Gastrocnemius medialis (tissue), 4 donors: ENCODE data around the gene MRM2. TPM values are rescaled to one million over a fixed set of nuclear protein-coding genes. Genes with fewer than 3 reads are reported as not detected.

Experiments
- ATAC-seq, 2 donors: fragments of 150-250 bp; one replicate each; pipeline ENCODE4 v1.9.1; 2016
- DNase-seq, 2 donors: peaks; one replicate each; pipeline ENCODE4 v3.0.0-alpha.2; 2019
- H3K27ac ChIP-seq, 4 donors: fragments of 200-600 bp; sonication (generic); 1 replicate in 1 of 4; 2 replicates in 3 of 4; pipeline ENCODE4 v1.5.1; 2016 to 2018; ENCODE audit warnings: mild to moderate bottlenecking in 2 of 4, moderate library complexity in 1 of 4
- H3K27me3 ChIP-seq, 3 donors: fragments of 200-600 bp; sonication (generic) in 2 of 3; 1 replicate in 1 of 3; 2 replicates in 2 of 3; pipeline versions ENCODE4 v1.5.1 to v1.6.0; 2016 to 2019; ENCODE audit warnings: mild to moderate bottlenecking in 1 of 3, moderate library complexity in 1 of 3
- H3K36me3 ChIP-seq, 2 donors: fragments of 200-600 bp; sonication (generic) in 1 of 2; one replicate each; pipeline ENCODE4 v1.5.1; 2017 to 2018
- H3K4me1 ChIP-seq, 2 donors: fragments of 200-600 bp; sonication (generic) in 1 of 2; one replicate each; pipeline ENCODE4 v1.5.1; 2016 to 2017; ENCODE audit warnings: mild to moderate bottlenecking in 2 of 2
- H3K4me3 ChIP-seq, 4 donors: fragments of 200-600 bp; sonication (generic) in 3 of 4; 1 replicate in 1 of 4; 2 replicates in 3 of 4; pipeline ENCODE4 v1.5.1; 2016 to 2019; ENCODE audit warnings: mild to moderate bottlenecking in 2 of 4
- H3K9me3 ChIP-seq, 3 donors: fragments of 200-600 bp; sonication (generic) in 2 of 3; 1 replicate in 1 of 3; 2 replicates in 2 of 3; pipeline ENCODE4 v1.5.1; 2016 to 2019
- POLR2A ChIP-seq, 2 donors: fragments of 450-650 bp; IDR thresholded peaks; one replicate each; pipeline ENCODE4 v1.6.1; 2017; ENCODE audit warnings: antibody characterized with exemption in 2 of 2, mild to moderate bottlenecking in 2 of 2, moderate library complexity in 2 of 2
- in situ Hi-C, 4 donors: fragments of 200-750 bp; cut with MboI; loops; one replicate each; pipeline versions ENCODE4 v1.15.0 to v1.8.0; 2017; ENCODE audit warnings: low sequenced_read_pairs in 4 of 4
- intact Hi-C: fragments of 100-400 bp; cut with DNase I; formaldehyde crosslinking; loops from one replicate; pipeline ENCODE4 v1.15.1; 2023; ENCODE audit warnings: low total_unique reads
- total RNA-seq, 4 donors: library from RNA; depleted of rRNA; stranded (reverse); fragments of >200 nt; gene quantifications; one replicate each; pipeline versions ENCODE4 v1.1.0 to v1.2.3, GENCODE V29; 2016
- TF ChIP-seq, protein P1 (sequence below), 5 experiments: fragments of 450-650 bp in 3 of 5; fragments of 200-600 bp in 2 of 5; sonication (generic) in 2 of 5; IDR thresholded peaks in 4 of 5; conservative IDR thresholded peaks in 1 of 5; 1 replicate in 4 of 5; 2 replicates in 1 of 5; pipeline ENCODE4 v1.5.1; 2016 to 2019; ENCODE audit warnings: antibody characterized with exemption in 5 of 5, mild to moderate bottlenecking in 3 of 5, moderate library complexity in 3 of 5

MRM2 gene
- 10 to 100 TPM; 14.1 to 41.7 (median 16.9) TPM for total RNA-seq

- in situ Hi-C loops (loop anchor here in 1 of 4 donors (10.0 kb wide), 1 partner anchor 103 kb away; no protein-coding TSS in a partner anchor), intact Hi-C loops (loop anchor here (1.0 to 10.0 kb wide), 2 partner anchors 9 to 313 kb away; partner anchors contain the start of genes BRAT1 and IQCE)
- DNase-seq: peak; percentile 58 to 75
- TF ChIP-seq POLR2A (IDR thresholded peaks at IDR 0.05): peak; percentile 39 to 57
- TF ChIP-seq, protein P1, sequence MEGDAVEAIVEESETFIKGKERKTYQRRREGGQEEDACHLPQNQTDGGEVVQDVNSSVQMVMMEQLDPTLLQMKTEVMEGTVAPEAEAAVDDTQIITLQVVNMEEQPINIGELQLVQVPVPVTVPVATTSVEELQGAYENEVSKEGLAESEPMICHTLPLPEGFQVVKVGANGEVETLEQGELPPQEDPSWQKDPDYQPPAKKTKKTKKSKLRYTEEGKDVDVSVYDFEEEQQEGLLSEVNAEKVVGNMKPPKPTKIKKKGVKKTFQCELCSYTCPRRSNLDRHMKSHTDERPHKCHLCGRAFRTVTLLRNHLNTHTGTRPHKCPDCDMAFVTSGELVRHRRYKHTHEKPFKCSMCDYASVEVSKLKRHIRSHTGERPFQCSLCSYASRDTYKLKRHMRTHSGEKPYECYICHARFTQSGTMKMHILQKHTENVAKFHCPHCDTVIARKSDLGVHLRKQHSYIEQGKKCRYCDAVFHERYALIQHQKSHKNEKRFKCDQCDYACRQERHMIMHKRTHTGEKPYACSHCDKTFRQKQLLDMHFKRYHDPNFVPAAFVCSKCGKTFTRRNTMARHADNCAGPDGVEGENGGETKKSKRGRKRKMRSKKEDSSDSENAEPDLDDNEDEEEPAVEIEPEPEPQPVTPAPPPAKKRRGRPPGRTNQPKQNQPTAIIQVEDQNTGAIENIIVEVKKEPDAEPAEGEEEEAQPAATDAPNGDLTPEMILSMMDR (IDR thresholded peaks at IDR 0.05 in 4 of 5, conservative IDR thresholded peaks at IDR 0.05 in 1 of 5): no peak
- Histone ChIP-seq H3K27me3 (no peaks in the 10 kb centered on the region), H3K36me3 (peaks cover 0 to 24% of the 10 kb centered on the region in 2 donors), H3K27ac (peak within 1 kb of the TSS; percentile 55 to 85 (median 70)), H3K9me3 (no peaks in the 10 kb centered on the region), H3K4me3 (peak within 1 kb of the TSS; percentile 80 to 97 (median 92)), H3K4me1 (peaks cover 12 to 13% of the 10 kb centered on the region in 2 donors)
- ATAC-seq: peak; percentile 88
Measured at GRCh38 chr7:2241580-2242540, at the start of gene MRM2, which contains the start of gene NUDT1. Gene MRM2 (minus strand): TSS chr7:2242205. CDS start chr7:2242169, 36 bp downstream. Gene NUDT1 (plus strand): TSS chr7:2242226. CDS start chr7:2244575, 2,349 bp downstream.

DNA sequence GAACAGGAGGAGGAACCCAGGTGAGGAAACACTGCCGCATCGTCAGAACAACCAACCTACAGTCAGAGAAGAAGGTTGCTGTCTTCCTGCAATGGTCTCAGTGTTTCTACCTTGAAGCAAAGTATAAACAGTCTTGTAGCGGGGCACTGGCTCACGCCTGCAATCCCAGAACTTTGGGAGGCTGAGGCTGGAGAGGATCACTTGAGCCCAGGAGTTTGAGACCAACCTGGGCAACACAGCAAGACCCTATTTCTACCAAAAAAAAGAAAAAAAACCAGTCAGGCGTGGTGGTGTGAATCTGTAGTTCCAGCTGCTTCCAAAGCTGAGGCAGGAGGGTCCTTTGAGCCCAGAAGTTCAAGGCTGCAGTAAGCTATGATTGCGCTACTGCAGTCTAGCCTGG, 48.9 kb upstream of the MRM2 start:
- H3K27ac ChIP-seq: no peak overlapping the region
- H3K4me3 ChIP-seq: no peak overlapping the region
- H3K9me3 ChIP-seq: no peaks in the 10 kb centered on the region
- TF ChIP-seq POLR2A (IDR thresholded peaks at IDR 0.05): no peak
- TF ChIP-seq, protein P1 (IDR thresholded peaks at IDR 0.05 in 4 of 5, conservative IDR thresholded peaks at IDR 0.05 in 1 of 5): no peak
- in situ Hi-C loops: no loop called here
- H3K36me3 ChIP-seq: no peaks in the 10 kb centered on the region
- H3K27me3 ChIP-seq: no peaks in the 10 kb centered on the region
- no peaks in the 10 kb centered on the region for H3K4me1 ChIP-seq
- DNase-seq: no peak
- intact Hi-C loops: loop anchor here (5.0 kb wide), 1 partner anchor 944 kb away; no protein-coding TSS in a partner anchor
- no peak for ATAC-seq

GRCh38 chr7:2289621-2290020, 47.6 kb upstream of the MRM2 start:
- Histone ChIP-seq H3K4me1 (no peaks in the 10 kb centered on the region), H3K27me3 (no peaks in the 10 kb centered on the region), H3K27ac (no peak overlapping the region), H3K36me3 (no peaks in the 10 kb centered on the region), H3K9me3 (no peaks in the 10 kb centered on the region), H3K4me3 (no peak overlapping the region)
- TF ChIP-seq, protein P1 (IDR thresholded peaks at IDR 0.05 in 4 of 5, conservative IDR thresholded peaks at IDR 0.05 in 1 of 5): no peak
- no peak for TF ChIP-seq POLR2A (IDR thresholded peaks at IDR 0.05)
- ATAC-seq: no peak
- no peak for DNase-seq
- intact Hi-C loops (loop anchor here (5.0 kb wide), 1 partner anchor 942 kb away; no protein-coding TSS in a partner anchor), in situ Hi-C loops (no loop called here)

DNA sequence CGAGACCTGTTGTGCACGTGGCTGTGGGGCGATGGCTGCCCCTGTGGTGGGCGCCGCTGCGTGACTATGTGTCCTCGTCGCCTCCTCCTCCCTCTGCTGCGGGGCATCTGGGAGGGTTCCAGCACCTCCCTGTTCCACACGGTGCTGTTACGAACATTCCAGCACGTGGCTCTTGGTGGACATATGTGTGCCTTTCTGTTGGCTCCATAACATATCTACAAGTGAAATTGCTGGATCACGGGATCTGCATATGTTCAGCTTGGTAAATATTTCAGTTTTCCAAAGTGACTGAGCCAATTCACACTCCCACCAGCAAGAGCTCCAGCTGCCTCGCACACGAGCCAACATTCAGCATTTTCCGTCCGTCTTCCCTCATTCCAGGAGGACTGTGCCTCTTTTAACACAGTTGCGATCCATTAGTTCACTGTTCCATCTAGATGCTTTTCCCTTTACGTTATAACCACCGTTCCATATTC, 47.1 kb upstream of the MRM2 start:
- TF ChIP-seq, protein P1 (IDR thresholded peaks at IDR 0.05 in 4 of 5, conservative IDR thresholded peaks at IDR 0.05 in 1 of 5): no peak
- no peak for TF ChIP-seq POLR2A (IDR thresholded peaks at IDR 0.05)
- Histone ChIP-seq H3K27me3 (no peaks in the 10 kb centered on the region), H3K9me3 (no peaks in the 10 kb centered on the region), H3K36me3 (no peaks in the 10 kb centered on the region), H3K27ac (no peak overlapping the region), H3K4me3 (no peak overlapping the region), H3K4me1 (no peaks in the 10 kb centered on the region)
- ATAC-seq (no peak), DNase-seq (no peak)
- in situ Hi-C loops (no loop called here), intact Hi-C loops (no loop called here)
